GM12878 (cell line): ENCODE measurements around the gene SLC26A8.

Experiments
- BHLHE40 ChIP-seq, 2 experiments: fragments of 450-650 bp in 1 of 2; IDR thresholded peaks; 2 replicates each; pipeline ENCODE4 v1.6.1; 2011 to 2017; ENCODE audit warnings: low read depth in 2 of 2, borderline replicate concordance in 1 of 2, improper control_type of control experiment in 1 of 2, low read length in 1 of 2, mild to moderate bottlenecking in 1 of 2
- CBFB ChIP-seq: IDR thresholded peaks from 2 replicates; pipeline ENCODE4 v1.6.1; 2016; ENCODE audit warnings: antibody characterized with exemption, low read depth
- EZH2 ChIP-seq: IDR thresholded peaks from 2 replicates; pipeline ENCODE4 v1.6.1; 2012; ENCODE audit warnings: low read depth, mild to moderate bottlenecking, control low read depth, inconsistent platforms, low read length, borderline replicate concordance; ENCODE audit not compliant: control insufficient read depth
- POLR2A ChIP-seq: IDR thresholded peaks from 2 replicates; pipeline ENCODE4 v1.6.1; 2011; ENCODE audit warnings: low read depth, mild to moderate bottlenecking, low read length
- POLR2AphosphoS5 ChIP-seq: IDR thresholded peaks from 2 replicates; pipeline ENCODE4 v1.6.1; 2011; ENCODE audit warnings: mild to moderate bottlenecking, low read length, inconsistent platforms
- SRF ChIP-seq, 2 experiments: IDR thresholded peaks; 2 replicates each; pipeline ENCODE4 v1.6.1; 2011; ENCODE audit warnings: low read depth in 2 of 2, low read length in 2 of 2, mild to moderate bottlenecking in 1 of 2, moderate library complexity in 1 of 2
- TARDBP ChIP-seq: IDR thresholded peaks from 2 replicates; pipeline ENCODE4 v1.6.1; 2016; ENCODE audit warnings: borderline replicate concordance
- TF ChIP-seq, protein P1 (sequence below), 3 experiments: IDR thresholded peaks in 2 of 3; conservative IDR thresholded peaks in 1 of 3; 2 replicates each; pipeline ENCODE4 v1.5.1; 2011; ENCODE audit warnings: low read depth in 3 of 3, low read length in 3 of 3, mild to moderate bottlenecking in 3 of 3, control low read depth in 2 of 3, moderate library complexity in 2 of 3, inconsistent platforms in 1 of 3, mixed read lengths in 1 of 3; ENCODE audit not compliant: control insufficient read depth in 2 of 3, insufficient read depth in 1 of 3; ENCODE audit errors: extremely low read depth in 1 of 3
- TF ChIP-seq, protein P2 (sequence below): IDR thresholded peaks from 2 replicates; pipeline ENCODE4 v1.6.1; 2011; ENCODE audit warnings: borderline replicate concordance, low read depth, mild to moderate bottlenecking, moderate library complexity, low read length; ENCODE audit not compliant: insufficient read depth, poor library complexity, severe bottlenecking

DNA sequence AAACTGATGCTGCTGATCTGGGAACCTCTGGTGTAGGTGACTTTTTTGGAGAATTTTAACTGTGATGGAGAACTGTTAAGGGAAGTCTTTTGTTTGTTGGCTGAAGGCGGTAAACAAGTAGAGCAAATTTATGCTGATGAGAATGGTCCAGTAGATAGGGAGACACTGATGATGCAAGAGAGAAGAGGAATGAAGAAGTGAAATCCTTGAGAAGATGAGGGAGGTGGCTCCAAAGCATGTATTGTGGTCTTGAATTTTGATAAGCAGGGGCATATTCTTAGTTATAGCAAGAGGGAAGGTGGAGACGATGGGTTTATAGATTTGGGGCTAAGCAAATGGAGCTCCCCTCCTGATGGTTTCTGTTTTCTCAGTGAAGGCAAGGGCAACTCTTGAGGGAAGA lies 25.1 kb upstream of the SLC26A8 start:
- TF ChIP-seq, protein P1, sequence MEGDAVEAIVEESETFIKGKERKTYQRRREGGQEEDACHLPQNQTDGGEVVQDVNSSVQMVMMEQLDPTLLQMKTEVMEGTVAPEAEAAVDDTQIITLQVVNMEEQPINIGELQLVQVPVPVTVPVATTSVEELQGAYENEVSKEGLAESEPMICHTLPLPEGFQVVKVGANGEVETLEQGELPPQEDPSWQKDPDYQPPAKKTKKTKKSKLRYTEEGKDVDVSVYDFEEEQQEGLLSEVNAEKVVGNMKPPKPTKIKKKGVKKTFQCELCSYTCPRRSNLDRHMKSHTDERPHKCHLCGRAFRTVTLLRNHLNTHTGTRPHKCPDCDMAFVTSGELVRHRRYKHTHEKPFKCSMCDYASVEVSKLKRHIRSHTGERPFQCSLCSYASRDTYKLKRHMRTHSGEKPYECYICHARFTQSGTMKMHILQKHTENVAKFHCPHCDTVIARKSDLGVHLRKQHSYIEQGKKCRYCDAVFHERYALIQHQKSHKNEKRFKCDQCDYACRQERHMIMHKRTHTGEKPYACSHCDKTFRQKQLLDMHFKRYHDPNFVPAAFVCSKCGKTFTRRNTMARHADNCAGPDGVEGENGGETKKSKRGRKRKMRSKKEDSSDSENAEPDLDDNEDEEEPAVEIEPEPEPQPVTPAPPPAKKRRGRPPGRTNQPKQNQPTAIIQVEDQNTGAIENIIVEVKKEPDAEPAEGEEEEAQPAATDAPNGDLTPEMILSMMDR (IDR thresholded peaks at IDR 0.05 in 2 of 3, conservative IDR thresholded peaks at IDR 0.05 in 1 of 3; ENCODE audit: control insufficient read depth in 2 of 3, extremely low read depth in 1 of 3, insufficient read depth in 1 of 3, low read depth in 3 of 3, low read length in 3 of 3): no peak
- TF ChIP-seq TARDBP (no peak), BHLHE40 (IDR thresholded peaks at IDR 0.05; ENCODE audit: borderline replicate concordance in 1 of 2, low read depth in 2 of 2, low read length in 1 of 2) (no peak), POLR2AphosphoS5 (no peak), POLR2A (no peak), SRF (IDR thresholded peaks at IDR 0.05; ENCODE audit: low read depth in 2 of 2, low read length in 2 of 2) (no peak), CBFB (no peak), EZH2 (no peak)
- TF ChIP-seq, protein P2, sequence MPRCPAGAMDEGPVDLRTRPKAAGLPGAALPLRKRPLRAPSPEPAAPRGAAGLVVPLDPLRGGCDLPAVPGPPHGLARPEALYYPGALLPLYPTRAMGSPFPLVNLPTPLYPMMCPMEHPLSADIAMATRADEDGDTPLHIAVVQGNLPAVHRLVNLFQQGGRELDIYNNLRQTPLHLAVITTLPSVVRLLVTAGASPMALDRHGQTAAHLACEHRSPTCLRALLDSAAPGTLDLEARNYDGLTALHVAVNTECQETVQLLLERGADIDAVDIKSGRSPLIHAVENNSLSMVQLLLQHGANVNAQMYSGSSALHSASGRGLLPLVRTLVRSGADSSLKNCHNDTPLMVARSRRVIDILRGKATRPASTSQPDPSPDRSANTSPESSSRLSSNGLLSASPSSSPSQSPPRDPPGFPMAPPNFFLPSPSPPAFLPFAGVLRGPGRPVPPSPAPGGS: no peak
